WTC11 (cell line): Measurements from ENCODE around the gene TMEM272. TPM values are rescaled to one million over a fixed set of nuclear protein-coding genes. Genes with fewer than 3 reads are reported as not detected.

Experiments
- ATAC-seq: fragments of 200-7000 bp; cut with Tn5 transposase; 2 replicates; pipeline ENCODE4 v1.10.0; 2021; ENCODE audit warnings: mild to moderate bottlenecking, moderate library complexity
- CTCF ChIA-PET: fragments of 300-600 bp; sonication (Branson Sonifier 250); formaldehyde crosslinking; loops from one replicate; lab custom pipeline; 2021; ENCODE audit warnings: antibody characterized with exemption; lab: Charles Lee
- POLR2A ChIA-PET: fragments of 350-600 bp; sonication (Branson Sonifier 250); formaldehyde crosslinking; loops from one replicate; lab custom pipeline; 2021; ENCODE audit warnings: antibody characterized with exemption; lab: Charles Lee
- DNase-seq: peaks from one replicate; pipeline ENCODE4 v3.0.0; 2021; ENCODE audit warnings: low spot score
- H3K27ac Mint-ChIP-seq: 2 replicates; pipeline ENCODE4 v1.8.0; 2021; ENCODE audit warnings: mixed read lengths
- H3K27me3 Mint-ChIP-seq: 2 replicates; pipeline ENCODE4 v1.8.0; 2021; ENCODE audit warnings: low read depth, mild to moderate bottlenecking, moderate library complexity, mixed read lengths
- H3K36me3 Mint-ChIP-seq: 2 replicates; pipeline ENCODE4 v1.8.0; 2021; ENCODE audit warnings: mixed read lengths
- H3K4me1 Mint-ChIP-seq: 2 replicates; pipeline ENCODE4 v1.8.0; 2022; ENCODE audit warnings: mixed read lengths
- H3K4me3 Mint-ChIP-seq: 2 replicates; pipeline ENCODE4 v1.8.0; 2021; ENCODE audit warnings: mild to moderate bottlenecking, moderate library complexity, mixed read lengths
- H3K9me3 Mint-ChIP-seq: 2 replicates; pipeline ENCODE4 v1.8.0; 2021; ENCODE audit warnings: mixed read lengths
- CDX4 ChIP-seq: fragments of 250-450 bp; sonication (Bioruptor Pico); IDR thresholded peaks from 2 replicates; pipeline ENCODE4 v1.9.0; 2021; ENCODE audit warnings: moderate library complexity, mild to moderate bottlenecking, inconsistent platforms, borderline replicate concordance
- CREB1 ChIP-seq: sonication (generic); formaldehyde crosslinking; IDR thresholded peaks from 2 replicates; pipeline ENCODE4 v1.8.0; 2023; ENCODE audit warnings: mild to moderate bottlenecking, missing genetic modification reagents
- FOXK1 ChIP-seq: sonication (generic); formaldehyde crosslinking; IDR thresholded peaks from 2 replicates; pipeline ENCODE4 v1.8.0; 2022; ENCODE audit warnings: mild to moderate bottlenecking, moderate library complexity, missing genetic modification reagents
- GABPB1 ChIP-seq: sonication (generic); formaldehyde crosslinking; IDR thresholded peaks from 2 replicates; pipeline ENCODE4 v1.8.1; 2023; ENCODE audit warnings: mild to moderate bottlenecking, missing genetic modification reagents
- KAT7 ChIP-seq: sonication (generic); formaldehyde crosslinking; IDR thresholded peaks from 2 replicates; pipeline ENCODE4 v1.8.1; 2023; ENCODE audit warnings: missing genetic modification reagents, mild to moderate bottlenecking, borderline replicate concordance
- MAX ChIP-seq: sonication (generic); formaldehyde crosslinking; IDR thresholded peaks from 2 replicates; pipeline ENCODE4 v1.8.0; 2022; ENCODE audit warnings: mild to moderate bottlenecking, missing genetic modification reagents
- NR1H2 ChIP-seq: sonication (generic); formaldehyde crosslinking; IDR thresholded peaks from 2 replicates; pipeline ENCODE4 v1.9.0; 2021; ENCODE audit warnings: mild to moderate bottlenecking, moderate library complexity, missing genetic modification reagents
- SOX15 ChIP-seq: fragments of 250-450 bp; sonication (Bioruptor Pico); IDR thresholded peaks from 2 replicates; pipeline ENCODE4 v1.9.0; 2021; ENCODE audit warnings: mild to moderate bottlenecking
- STAT6 ChIP-seq: sonication (generic); formaldehyde crosslinking; conservative IDR thresholded peaks from 2 replicates; pipeline ENCODE4 v1.8.1; 2023; ENCODE audit warnings: mild to moderate bottlenecking, low read depth, missing genetic modification reagents, moderate library complexity
- TCF7 ChIP-seq: sonication (generic); formaldehyde crosslinking; IDR thresholded peaks from 2 replicates; pipeline ENCODE4 v1.8.0; 2022; ENCODE audit warnings: mild to moderate bottlenecking, low read depth, missing genetic modification reagents, moderate library complexity
- ZNF317 ChIP-seq: sonication (generic); formaldehyde crosslinking; IDR thresholded peaks from 2 replicates; pipeline ENCODE4 v1.8.1; 2023; ENCODE audit warnings: low read depth, mild to moderate bottlenecking, moderate library complexity, missing genetic modification reagents, borderline replicate concordance
- ZNF425 ChIP-seq: fragments of 250-450 bp; sonication (Bioruptor Pico); conservative IDR thresholded peaks from 2 replicates; pipeline ENCODE4 v1.9.0; 2021; ENCODE audit warnings: mild to moderate bottlenecking
- total RNA-seq: library from RNA; stranded (reverse); gene quantifications from 3 replicates; pipeline ENCODE4 v1.2.3, GENCODE V29; 2021
- TF ChIP-seq, protein P1 (sequence below): sonication (generic); formaldehyde crosslinking; IDR thresholded peaks from 2 replicates; pipeline ENCODE4 v1.8.1; 2023; ENCODE audit warnings: mild to moderate bottlenecking, missing genetic modification reagents
- TF ChIP-seq, protein P2 (sequence below): sonication (generic); formaldehyde crosslinking; IDR thresholded peaks from 2 replicates; pipeline ENCODE4 v1.8.1; 2022; ENCODE audit warnings: low read depth, missing genetic modification reagents, borderline replicate concordance
- TF ChIP-seq, protein P3 (sequence below): sonication (generic); formaldehyde crosslinking; IDR thresholded peaks from 2 replicates; pipeline ENCODE4 v1.8.0; 2023; ENCODE audit warnings: mild to moderate bottlenecking, missing genetic modification reagents

Gene TMEM272
- total RNA-seq, 1 experiment from 2014 or later: not detected

- peaks cover 14% of the 10 kb centered on the region for H3K27me3 Mint-ChIP-seq
- H3K4me1 Mint-ChIP-seq: peaks cover 25% of the 10 kb centered on the region
- TF ChIP-seq STAT6 (CRISPR knock-in tag): no peak
- TF ChIP-seq TCF7 (CRISPR knock-in tag): no peak
- no peak for TF ChIP-seq MAX (CRISPR knock-in tag)
- no peak for TF ChIP-seq KAT7 (CRISPR knock-in tag)
- TF ChIP-seq ZNF317 (CRISPR knock-in tag): no peak
- no peak for TF ChIP-seq CDX4 (CRISPR knock-in tag)
- TF ChIP-seq SOX15 (CRISPR knock-in tag): no peak
- TF ChIP-seq, protein P1, sequence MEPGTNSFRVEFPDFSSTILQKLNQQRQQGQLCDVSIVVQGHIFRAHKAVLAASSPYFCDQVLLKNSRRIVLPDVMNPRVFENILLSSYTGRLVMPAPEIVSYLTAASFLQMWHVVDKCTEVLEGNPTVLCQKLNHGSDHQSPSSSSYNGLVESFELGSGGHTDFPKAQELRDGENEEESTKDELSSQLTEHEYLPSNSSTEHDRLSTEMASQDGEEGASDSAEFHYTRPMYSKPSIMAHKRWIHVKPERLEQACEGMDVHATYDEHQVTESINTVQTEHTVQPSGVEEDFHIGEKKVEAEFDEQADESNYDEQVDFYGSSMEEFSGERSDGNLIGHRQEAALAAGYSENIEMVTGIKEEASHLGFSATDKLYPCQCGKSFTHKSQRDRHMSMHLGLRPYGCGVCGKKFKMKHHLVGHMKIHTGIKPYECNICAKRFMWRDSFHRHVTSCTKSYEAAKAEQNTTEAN: no peak
- TF ChIP-seq, all 79 proteins: peak for 0
- no peak overlapping the region for H3K27ac Mint-ChIP-seq
- H3K36me3 Mint-ChIP-seq: no peaks in the 10 kb centered on the region
- H3K4me3 Mint-ChIP-seq: no peak overlapping the region
- DNase-seq (no peak), ATAC-seq (no peak)
- H3K9me3 Mint-ChIP-seq: no peaks in the 10 kb centered on the region
- ChIA-PET CTCF (interaction anchor here (0.6 to 2.0 kb wide), 2 partner anchors 11 to 21 kb away, joined by 3 to 7 read pairs; partner anchors contain the start of gene TMEM272), POLR2A (no interaction called here)
Measured at GRCh38 chr13:51823863-51824262, 21.1 kb downstream of the TMEM272 start.

DNA sequence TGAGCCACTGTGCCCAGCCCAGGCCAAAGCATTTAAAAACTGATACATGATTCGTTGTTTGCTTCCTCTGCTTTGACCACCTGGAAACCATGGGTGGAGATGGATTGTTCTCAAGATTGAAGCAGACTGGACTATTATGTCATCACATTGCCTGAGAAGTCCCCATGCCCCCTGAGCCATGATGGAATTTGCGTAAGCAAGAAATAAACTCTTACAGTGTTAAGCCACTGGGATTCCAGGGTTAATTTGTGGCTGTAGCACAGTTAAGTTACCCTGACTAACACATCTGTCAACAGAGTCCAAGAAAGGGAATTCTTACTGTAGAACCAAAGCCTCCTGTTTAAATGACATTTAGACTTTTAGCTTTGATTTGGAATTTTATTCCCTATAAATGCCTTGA, 21.6 kb downstream of the TMEM272 start:
- DNase-seq (no peak), ATAC-seq (no peak)
- Mint-ChIP-seq H3K9me3 (no peaks in the 10 kb centered on the region), H3K27ac (no peak overlapping the region), H3K36me3 (no peaks in the 10 kb centered on the region), H3K4me1 (peaks cover 30% of the 10 kb centered on the region), H3K4me3 (no peak overlapping the region), H3K27me3 (peaks cover 14% of the 10 kb centered on the region)
- ChIA-PET CTCF (interaction anchor here (0.6 to 2.0 kb wide), 2 partner anchors 12 to 22 kb away, joined by 3 to 7 read pairs; partner anchors contain the start of gene TMEM272), POLR2A (no interaction called here)
- TF ChIP-seq ZNF425 (CRISPR knock-in tag) (no peak), FOXK1 (CRISPR knock-in tag) (no peak), NR1H2 (CRISPR knock-in tag) (no peak), CREB1 (no peak), STAT6 (CRISPR knock-in tag) (no peak), GABPB1 (CRISPR knock-in tag) (no peak)
- TF ChIP-seq, protein P2, sequence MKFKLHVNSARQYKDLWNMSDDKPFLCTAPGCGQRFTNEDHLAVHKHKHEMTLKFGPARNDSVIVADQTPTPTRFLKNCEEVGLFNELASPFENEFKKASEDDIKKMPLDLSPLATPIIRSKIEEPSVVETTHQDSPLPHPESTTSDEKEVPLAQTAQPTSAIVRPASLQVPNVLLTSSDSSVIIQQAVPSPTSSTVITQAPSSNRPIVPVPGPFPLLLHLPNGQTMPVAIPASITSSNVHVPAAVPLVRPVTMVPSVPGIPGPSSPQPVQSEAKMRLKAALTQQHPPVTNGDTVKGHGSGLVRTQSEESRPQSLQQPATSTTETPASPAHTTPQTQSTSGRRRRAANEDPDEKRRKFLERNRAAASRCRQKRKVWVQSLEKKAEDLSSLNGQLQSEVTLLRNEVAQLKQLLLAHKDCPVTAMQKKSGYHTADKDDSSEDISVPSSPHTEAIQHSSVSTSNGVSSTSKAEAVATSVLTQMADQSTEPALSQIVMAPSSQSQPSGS: no peak
- TF ChIP-seq, protein P3, sequence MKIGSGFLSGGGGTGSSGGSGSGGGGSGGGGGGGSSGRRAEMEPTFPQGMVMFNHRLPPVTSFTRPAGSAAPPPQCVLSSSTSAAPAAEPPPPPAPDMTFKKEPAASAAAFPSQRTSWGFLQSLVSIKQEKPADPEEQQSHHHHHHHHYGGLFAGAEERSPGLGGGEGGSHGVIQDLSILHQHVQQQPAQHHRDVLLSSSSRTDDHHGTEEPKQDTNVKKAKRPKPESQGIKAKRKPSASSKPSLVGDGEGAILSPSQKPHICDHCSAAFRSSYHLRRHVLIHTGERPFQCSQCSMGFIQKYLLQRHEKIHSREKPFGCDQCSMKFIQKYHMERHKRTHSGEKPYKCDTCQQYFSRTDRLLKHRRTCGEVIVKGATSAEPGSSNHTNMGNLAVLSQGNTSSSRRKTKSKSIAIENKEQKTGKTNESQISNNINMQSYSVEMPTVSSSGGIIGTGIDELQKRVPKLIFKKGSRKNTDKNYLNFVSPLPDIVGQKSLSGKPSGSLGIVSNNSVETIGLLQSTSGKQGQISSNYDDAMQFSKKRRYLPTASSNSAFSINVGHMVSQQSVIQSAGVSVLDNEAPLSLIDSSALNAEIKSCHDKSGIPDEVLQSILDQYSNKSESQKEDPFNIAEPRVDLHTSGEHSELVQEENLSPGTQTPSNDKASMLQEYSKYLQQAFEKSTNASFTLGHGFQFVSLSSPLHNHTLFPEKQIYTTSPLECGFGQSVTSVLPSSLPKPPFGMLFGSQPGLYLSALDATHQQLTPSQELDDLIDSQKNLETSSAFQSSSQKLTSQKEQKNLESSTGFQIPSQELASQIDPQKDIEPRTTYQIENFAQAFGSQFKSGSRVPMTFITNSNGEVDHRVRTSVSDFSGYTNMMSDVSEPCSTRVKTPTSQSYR (CRISPR knock-in tag): no peak
